HG03571 (cell line): ENCODE results near the gene ZBTB39.
"Not testable (repeated sequence)": the region's sequence is repeated elsewhere in the genome, so short reads cannot be mapped to it uniquely, and the experiment has no call there.

Source experiments
- ATAC-seq: cut with Tn5 transposase; IDR thresholded peaks from one replicate; pipeline ENCODE4 v1.9.1; 2021; ENCODE audit not compliant: unreplicated experiment

Gene ZBTB39

DNA sequence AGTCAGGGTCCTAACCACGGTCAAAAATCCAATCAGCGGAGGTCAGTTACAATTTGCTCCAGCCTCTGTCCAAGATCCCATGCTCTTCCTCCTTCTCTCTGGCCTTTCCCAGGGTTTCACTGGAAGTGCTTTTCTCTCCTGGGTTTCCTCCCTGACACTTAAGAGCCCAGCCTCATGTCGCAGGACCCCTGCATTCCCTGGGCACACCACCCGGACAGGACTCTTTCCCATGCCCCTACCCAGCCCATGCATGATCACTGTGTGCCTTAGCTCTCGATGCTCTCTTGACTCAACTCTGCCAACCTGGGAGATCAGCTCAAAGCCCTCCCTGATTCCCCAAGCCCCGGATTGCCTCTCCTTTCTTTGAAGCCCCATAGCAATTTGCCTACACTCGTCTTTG lies 25.4 kb upstream of the ZBTB39 start:
- ATAC-seq: no peak

- no peak for ATAC-seq
Observed at GRCh38 chr12:57031138-57031725, 24.9 kb upstream of the ZBTB39 start.

DNA sequence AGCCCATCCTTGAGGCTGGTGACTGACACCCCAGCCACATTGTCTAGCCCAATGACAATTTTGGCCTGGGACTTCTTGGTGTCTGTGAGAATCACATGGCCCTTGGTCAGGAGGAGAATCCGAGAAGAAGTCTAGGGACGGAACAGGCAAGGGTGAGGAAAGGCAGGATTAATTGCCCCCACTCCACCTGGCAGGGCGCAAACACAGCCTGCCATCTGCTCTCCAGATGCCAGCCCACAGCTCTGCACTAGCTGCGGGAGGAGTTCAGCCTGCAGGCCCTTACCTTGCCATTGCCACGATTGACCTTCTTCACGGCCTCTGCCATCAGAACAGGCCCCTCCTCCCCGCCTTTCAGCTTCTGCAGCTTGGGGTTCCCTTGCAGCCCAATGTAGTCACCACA lies 23.1 kb upstream of the ZBTB39 start:
- ATAC-seq: no peak

- ATAC-seq: no peak
Observed at GRCh38 chr12:57027805-57028153, 21.4 kb upstream of the ZBTB39 start.

GRCh38 chr12:57027011-57027804 lies 20.9 kb upstream of the ZBTB39 start:
- no peak for ATAC-seq

- ATAC-seq: no peak
Observed at GRCh38 chr12:57025196-57025595, 18.9 kb upstream of the ZBTB39 start.

DNA sequence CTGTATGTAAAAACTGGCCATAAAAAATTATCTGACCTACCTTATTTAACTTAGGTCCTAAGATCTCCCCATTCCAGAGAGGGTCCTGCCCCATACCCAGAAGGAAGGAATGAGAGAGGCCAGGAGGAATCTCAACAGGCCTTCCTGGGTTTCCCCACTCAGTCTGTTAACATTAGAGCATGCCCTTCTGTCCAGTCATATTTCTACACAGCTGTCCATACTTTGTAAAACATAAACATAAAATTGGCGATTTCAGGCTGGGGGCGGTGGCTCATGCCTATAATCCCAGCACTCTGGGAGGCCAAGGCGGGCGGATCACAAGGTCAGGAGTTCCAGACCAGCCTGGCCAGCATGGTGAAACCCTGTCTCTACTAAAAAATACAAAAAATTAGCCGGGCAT lies 16.0 kb upstream of the ZBTB39 start:
- not testable (repeated sequence) for ATAC-seq

DNA sequence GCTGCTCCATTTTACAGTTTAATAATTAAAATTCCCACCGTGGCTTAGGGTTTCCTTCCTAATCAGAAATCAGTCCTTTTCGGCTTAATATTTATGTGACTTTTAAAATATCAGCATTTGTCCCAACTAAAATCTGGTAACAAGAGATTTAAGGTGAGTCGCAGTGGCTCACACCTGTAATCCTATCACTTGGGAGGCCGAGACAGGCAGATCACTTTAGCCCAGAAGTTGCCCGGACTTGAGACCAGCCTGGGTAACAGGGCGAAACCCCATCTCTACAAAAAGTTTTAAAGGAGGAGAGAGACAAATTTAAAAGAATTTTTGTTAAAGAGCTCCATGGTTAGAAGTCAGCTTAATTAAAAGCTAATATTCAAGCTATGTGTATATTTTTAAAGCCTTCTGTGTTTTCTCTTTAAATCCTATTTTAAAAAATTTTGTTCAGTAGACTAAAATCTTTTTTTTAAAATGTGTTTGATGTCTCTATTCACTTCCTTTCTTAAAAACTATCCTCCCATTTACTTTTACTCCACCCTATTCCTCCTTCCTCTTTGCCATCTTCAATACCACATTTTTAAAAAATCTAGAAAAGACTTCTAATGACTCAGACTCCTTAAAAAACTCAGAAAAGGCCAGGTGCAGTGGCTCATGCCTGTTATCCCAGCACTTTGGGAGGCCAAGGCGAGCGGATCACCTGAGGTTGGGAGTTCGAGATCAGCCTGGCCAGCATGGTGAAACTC lies 13.8 kb upstream of the ZBTB39 start:
- no peak for ATAC-seq

DNA sequence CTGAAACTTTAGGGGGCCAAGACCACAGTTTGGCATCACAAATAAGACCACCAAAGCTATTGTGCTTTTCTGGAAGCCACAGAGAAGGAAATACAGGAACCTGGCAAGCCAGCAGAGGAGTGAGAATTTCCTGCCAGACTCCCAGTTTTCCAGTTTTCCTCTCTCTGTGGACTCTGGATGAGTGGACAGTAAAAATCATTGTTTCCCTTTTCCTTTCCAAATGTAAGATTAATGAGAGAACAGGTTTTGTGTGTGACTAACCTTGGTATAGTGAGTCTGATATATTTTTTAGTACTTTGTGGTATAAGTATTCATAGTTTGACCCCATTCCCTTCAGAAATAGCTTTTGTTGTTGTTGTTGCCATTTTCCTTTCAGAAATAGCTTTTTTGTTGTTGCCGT lies 12.6 kb upstream of the ZBTB39 start:
- ATAC-seq: no peak

- ATAC-seq: not testable (repeated sequence)
Observed at GRCh38 chr12:57018353-57018752, 12.0 kb upstream of the ZBTB39 start.

GRCh38 chr12:57016348-57016747 lies 10.0 kb upstream of the ZBTB39 start, which contains the start of gene TAC3:
TSS of gene TAC3 (minus strand) at chr12:57016529. CDS start at chr12:57015797, 732 bp downstream.
- ATAC-seq: no peak

DNA sequence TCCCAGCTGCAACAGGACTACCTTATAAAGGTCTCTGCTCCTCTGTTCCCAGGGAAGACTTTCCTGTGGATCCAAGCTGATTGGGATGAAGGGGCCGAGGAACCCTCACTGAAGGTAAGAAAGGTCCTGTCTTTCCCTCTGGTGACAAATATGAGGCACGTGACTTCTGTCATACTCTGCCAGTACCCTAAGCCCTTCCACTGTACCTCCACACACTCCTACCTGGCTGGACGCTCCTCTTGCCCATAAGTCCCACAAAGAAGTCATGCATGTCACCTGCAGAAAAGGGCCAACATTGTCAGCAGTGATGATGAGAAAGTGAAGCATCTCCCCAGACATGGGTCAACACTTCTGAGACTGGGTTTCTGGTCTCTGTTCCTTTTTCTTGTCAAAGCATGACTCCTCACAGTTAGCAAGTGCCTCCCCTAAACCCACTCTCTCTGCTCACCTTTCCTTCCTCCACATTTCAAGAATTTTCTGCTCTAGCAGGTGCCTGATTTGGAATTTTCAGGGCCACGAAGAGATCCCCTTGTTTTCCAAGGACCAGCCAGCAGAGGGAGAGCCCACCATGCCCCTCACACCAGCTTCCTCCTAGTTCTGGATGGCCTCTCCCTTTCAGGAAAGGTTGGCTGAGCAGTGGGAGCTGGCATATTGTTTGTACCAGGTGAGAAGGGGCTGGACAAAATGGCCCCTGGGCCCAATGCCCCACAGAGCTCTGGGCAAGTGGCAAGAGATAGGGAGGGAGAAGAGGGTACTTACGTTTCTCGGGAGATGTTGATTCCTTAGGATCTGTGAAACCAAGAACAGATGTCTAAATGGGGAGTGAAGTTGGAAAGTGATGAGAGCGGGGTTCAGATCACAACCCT lies 6.5 kb upstream of the ZBTB39 start:
- peak; percentile 64 for ATAC-seq

- peak; percentile 46 for ATAC-seq
Observed at GRCh38 chr12:57011438-57012424, 5.4 kb upstream of the ZBTB39 start.

DNA sequence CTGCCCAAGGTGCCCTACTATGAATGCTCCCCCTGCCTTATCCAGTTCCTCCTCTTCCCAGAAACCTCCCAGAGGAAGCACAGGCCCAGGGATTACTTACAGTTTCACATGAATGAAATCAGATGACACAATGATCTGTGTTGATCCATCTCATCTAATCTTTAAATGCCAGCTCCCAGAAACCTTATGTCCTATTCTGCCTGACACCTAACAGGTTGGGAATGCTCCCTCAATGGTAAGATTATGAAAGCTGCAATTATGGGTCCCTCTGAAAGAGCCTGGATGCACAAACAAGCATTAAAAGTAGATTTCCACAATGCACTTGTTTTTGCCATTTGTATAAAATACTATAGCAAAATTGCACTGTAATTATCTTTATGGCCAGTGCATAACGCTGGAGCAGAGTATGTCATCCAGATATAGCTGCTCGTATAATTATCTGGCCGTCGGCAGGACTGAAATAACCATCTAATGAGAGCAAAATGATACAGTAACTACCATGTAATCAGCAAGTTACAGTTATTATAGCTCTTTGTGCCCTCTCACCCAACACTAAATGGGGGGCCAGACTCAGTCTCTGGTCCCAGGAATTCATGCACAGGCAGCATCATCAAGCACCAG lies 4.4 kb upstream of the ZBTB39 start:
- no peak for ATAC-seq

DNA sequence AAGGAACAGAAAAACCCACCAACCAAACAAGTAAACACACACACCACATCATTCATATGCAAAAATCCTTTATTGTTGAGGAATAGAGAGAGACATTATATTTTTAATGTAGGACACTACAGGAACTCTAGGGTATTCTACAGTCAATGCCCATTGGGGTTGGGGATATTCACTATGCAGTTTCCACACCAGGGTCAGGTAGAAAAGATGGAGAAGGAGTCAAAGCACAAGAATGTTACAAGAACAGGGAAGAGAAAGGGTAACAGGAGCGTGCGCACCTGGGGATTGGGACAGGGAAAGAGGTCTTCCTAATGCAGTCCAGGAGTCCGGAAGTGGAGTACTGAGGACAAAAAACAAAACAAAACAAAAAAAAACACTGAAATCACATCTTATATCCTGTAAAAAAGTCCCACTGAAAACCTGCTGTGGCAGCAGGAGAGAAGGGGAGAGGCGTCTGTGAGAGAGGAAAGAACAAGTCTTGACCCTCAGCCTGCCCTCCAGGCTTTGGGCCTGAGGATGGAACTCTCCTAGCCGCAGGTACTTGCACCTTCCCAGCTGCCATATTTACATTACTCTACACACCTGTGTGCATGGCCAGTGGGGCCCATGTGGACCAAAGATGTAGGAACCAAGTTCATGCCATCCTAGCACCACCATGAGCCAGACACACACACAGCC lies 3.7 kb upstream of the ZBTB39 start:
- no peak for ATAC-seq

GRCh38 chr12:57008178-57008577 lies 1.8 kb upstream of the ZBTB39 start:
- no peak for ATAC-seq

DNA sequence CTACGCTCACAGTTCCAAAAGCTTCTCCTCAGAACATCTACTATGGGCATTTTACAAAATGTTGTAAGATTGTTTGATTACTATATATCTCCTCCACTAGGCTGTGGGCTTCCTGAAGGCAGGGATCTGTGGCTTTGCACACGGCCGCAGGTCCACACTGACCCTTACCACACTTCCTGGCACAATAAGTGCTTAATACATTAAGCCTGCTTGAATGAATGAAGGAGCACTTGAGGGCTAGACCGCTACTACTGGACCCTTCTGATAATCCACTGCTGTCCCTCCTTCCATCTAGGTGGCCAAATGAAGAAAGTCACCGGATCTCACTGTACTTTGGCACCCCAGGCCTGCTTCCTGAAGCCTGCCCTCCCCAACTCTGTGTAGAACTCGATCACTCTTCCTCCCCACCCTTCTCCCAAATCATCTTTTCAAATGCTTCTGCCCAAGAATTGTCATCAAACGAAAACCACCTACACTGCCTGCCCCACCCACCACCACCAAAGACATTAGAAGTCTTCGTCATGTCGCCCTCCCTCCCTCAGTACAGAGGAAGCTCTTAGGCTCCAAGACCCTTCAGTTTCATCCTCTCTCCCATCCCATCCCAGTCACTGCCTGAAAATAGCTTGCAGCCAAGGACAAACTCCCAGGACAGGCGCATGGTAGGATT lies 596 bp upstream of the ZBTB39 start:
- no peak for ATAC-seq

GRCh38 chr12:57004651-57005050 lies 1.7 kb downstream of the ZBTB39 start:
- no peak for ATAC-seq
